Suprapubic skin (tissue), 3 donors: ENCODE results near the gene MTCL1.

Experiments used
- CTCF ChIP-seq, 2 donors: fragments of 200-600 bp in 1 of 2; fragments of 450-650 bp in 1 of 2; sonication (generic) in 1 of 2; IDR thresholded peaks; one replicate each; pipeline ENCODE4 v1.5.1; 2016 to 2019; ENCODE audit warnings: antibody characterized with exemption in 2 of 2, mild to moderate bottlenecking in 1 of 2, moderate library complexity in 1 of 2
- POLR2AphosphoS5 ChIP-seq, 3 donors: sonication (generic); formaldehyde crosslinking; IDR thresholded peaks; one replicate each; pipeline ENCODE4 v1.6.1; 2017; ENCODE audit warnings: antibody characterized with exemption in 3 of 3

GRCh38 chr18:8747440-8747937 is 42.1 kb downstream of the MTCL1 start:
- TF ChIP-seq CTCF (IDR thresholded peaks at IDR 0.05) (no peak), POLR2AphosphoS5 (IDR thresholded peaks at IDR 0.05) (no peak)
